Mucosa of rectum (tissue), 2 donors: Measurements from ENCODE around the gene CSF1.

ENCODE experiments used
- H3K27ac ChIP-seq, 2 donors: one replicate each; pipeline ENCODE4 v1.7.0; 2013; ENCODE audit warnings: inconsistent platforms in 2 of 2, low read depth in 2 of 2, low read length in 2 of 2
- H3K27me3 ChIP-seq, 2 donors: one replicate each; pipeline ENCODE4 v1.7.0; 2013; ENCODE audit warnings: low read length in 2 of 2; ENCODE audit not compliant: control insufficient read depth in 2 of 2, insufficient read depth in 2 of 2
- H3K36me3 ChIP-seq, 2 donors: one replicate each; pipeline ENCODE4 v1.7.0; 2013; ENCODE audit warnings: low read length in 2 of 2; ENCODE audit not compliant: control insufficient read depth in 2 of 2, insufficient read depth in 2 of 2
- H3K4me1 ChIP-seq, 2 donors: one replicate each; pipeline ENCODE4 v1.7.0; 2013; ENCODE audit warnings: low read length in 2 of 2, mild to moderate bottlenecking in 1 of 2; ENCODE audit not compliant: control insufficient read depth in 2 of 2, insufficient read depth in 2 of 2
- H3K4me3 ChIP-seq, 2 donors: one replicate each; pipeline ENCODE4 v1.7.0; 2013; ENCODE audit warnings: low read length in 2 of 2
- H3K9ac ChIP-seq, 2 donors: one replicate each; pipeline ENCODE4 v1.7.0; 2013; ENCODE audit warnings: low read length in 2 of 2, low read depth in 1 of 2, mild to moderate bottlenecking in 1 of 2
- H3K9me3 ChIP-seq, 2 donors: one replicate each; pipeline ENCODE4 v1.7.0; 2013; ENCODE audit warnings: low read length in 2 of 2; ENCODE audit not compliant: control insufficient read depth in 2 of 2
- donor health status: healthy.
- donor health status: Normal muscosa, but diverticular disease.

CSF1 gene

DNA sequence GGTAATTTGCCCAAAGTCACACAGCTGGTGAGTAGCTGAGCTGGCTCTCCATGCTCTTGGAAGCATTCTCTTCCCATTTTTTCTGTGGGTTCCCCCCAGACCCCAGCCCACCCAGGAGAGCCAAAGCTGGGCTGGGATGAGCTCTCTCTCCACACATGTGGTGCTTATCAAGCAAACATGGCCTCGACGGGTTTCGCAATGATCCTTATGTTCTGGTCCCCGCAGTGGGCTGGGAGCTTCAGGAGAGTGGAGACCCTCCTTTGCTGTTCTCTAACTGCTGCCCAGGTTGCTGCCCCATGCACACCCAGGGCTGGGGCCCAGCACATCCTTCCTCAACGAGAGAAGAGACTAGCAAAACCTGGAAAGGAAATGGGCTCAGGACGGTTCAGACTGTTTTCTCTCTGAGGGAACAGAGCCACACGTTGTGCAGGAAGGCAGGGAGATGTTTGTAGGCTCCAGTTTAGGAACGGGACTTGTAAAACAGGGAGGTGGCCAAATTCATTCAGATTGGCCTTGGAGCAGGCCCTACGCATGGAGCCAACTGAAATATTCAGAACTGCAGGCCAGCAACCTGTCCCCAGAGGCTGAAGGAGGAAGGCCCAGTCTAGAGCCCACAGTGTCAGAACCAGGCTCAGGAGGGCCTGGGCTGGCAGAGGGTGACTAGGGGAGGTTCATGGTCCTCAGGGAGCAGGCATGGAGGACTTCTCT lies 27.2 kb upstream of the CSF1 start:
- Histone ChIP-seq H3K27me3 (no peaks in the 10 kb centered on the region), H3K4me3 (no peak overlapping the region), H3K9ac (no peak overlapping the region), H3K9me3 (no peaks in the 10 kb centered on the region), H3K4me1 (no peaks in the 10 kb centered on the region), H3K27ac (no peak overlapping the region), H3K36me3 (no peaks in the 10 kb centered on the region)

DNA sequence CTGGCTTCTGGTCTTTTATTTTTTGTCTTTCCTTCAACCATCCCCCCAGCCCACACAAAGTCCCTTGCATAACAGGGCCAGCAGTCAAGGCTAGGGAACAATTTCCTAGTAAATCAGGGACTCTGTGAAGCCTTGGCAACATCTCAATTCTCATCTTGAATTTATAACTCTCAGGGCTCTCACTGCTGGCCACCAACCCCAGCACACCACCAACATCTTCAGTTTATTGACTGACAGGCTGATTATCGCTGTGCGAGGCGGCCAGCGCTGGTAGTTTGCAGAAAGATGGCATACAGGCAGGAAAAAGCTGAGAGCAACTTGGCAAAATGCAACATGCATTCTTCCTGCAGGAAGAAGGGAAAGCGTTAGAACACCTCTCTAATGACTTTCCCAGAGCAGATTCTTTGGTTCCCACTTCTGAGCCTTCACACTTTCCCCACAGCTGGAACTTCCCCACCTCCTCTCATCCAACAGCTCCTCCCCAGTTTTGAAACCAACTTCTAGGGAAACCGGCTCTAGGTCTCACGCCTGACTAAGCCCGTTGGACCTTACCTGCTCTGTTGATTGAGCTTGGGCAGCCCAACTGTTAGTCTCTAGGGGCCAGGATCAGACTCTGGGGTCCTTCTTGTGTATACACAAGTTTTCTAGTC lies 26.3 kb upstream of the CSF1 start:
- H3K4me1 ChIP-seq: no peaks in the 10 kb centered on the region
- H3K9ac ChIP-seq: no peak overlapping the region
- no peaks in the 10 kb centered on the region for H3K9me3 ChIP-seq
- H3K4me3 ChIP-seq: no peak overlapping the region
- no peaks in the 10 kb centered on the region for H3K36me3 ChIP-seq
- no peaks in the 10 kb centered on the region for H3K27me3 ChIP-seq
- H3K27ac ChIP-seq: no peak overlapping the region

DNA sequence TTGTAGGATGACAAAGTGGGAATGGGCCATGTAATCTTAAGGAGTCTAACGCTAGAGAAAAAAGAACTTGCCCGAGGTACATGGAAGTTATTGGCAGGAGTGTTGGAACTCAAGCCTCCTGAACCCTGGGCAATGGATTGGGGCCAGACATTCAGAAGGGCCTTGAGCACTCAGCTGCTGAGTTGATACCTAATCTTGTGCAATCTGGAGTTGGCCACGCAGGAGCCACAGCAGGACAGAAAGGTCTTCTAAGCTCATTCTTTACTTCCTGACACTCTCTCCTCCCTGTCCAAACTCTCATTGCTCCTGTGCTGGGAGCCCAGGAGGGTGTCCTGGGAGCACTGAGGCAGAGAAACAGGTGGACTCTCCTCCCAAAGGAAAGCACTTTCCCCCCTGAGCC lies 25.1 kb upstream of the CSF1 start:
- Histone ChIP-seq H3K4me3 (no peak overlapping the region), H3K27me3 (no peaks in the 10 kb centered on the region), H3K9me3 (no peaks in the 10 kb centered on the region), H3K27ac (no peak overlapping the region), H3K36me3 (no peaks in the 10 kb centered on the region), H3K4me1 (no peaks in the 10 kb centered on the region), H3K9ac (no peak overlapping the region)

DNA sequence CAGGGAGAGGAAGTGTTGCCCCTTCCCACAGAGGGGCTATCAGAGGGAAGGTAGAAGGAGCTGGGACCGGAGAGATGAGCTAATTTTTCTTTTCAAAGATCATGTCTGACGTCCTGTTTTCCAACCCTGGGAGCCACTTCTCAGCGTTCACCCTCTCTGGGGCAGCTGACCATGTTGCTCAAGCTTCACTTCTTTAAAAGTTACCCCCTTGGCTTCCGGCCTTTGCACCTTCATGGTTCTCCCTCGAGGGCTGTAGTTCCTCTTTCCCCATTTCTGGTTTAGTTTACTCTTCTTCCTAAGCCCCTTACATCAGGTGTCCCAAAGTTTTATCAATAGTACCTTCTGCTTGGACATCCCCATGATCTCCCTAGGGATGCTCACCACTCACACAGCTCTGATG lies 23.8 kb upstream of the CSF1 start:
- H3K27me3 ChIP-seq: no peaks in the 10 kb centered on the region
- no peaks in the 10 kb centered on the region for H3K9me3 ChIP-seq
- H3K4me1 ChIP-seq: peaks cover 0 to under 1% of the 10 kb centered on the region in 2 donors
- no peak overlapping the region for H3K27ac ChIP-seq
- H3K36me3 ChIP-seq: no peaks in the 10 kb centered on the region
- no peak overlapping the region for H3K4me3 ChIP-seq
- H3K9ac ChIP-seq: no peak overlapping the region

DNA sequence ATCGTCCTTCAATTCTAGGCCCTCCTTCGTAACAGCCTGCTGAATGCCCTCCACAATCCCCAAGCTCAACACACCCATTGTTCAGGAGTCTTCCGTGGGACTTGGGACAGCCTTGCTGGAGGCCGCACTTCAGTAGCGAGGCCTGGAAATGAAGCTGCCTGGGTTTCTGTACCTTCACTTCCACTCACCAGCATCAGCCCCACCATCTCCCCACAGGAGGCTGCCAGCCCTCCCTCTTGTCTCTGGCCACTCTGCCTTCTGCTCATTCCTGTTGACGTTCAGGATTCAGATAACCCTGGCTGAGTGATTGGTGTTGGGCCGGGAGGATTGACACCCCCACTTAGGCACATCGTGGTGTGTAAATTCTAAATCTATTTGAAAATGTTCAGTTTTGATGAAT lies 23.4 kb upstream of the CSF1 start:
- Histone ChIP-seq H3K36me3 (no peaks in the 10 kb centered on the region), H3K4me3 (no peak overlapping the region), H3K27me3 (no peaks in the 10 kb centered on the region), H3K9ac (no peak overlapping the region), H3K9me3 (no peaks in the 10 kb centered on the region), H3K27ac (no peak overlapping the region), H3K4me1 (peaks cover 0 to 4% of the 10 kb centered on the region in 2 donors)

DNA sequence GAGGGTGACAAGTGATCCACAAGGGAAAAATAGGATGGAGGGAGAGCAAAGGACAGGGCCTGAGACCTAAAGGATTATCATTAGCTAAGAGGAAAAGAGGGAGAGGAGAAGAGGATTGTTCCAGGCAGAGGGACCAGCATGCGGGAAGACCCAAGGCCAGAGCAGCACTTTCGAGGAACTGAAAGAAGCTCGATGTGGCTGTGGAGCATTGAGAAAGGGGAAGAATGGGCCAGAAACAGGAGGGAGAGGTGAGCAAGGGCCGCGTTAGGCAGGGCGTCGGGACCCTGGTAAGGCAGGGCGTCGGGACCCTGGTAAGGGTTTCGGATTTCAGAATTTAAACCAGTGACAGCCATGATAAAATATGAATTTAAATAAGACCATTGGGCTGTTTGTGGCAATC lies 22.8 kb upstream of the CSF1 start:
- peaks cover 5 to 10% of the 10 kb centered on the region in 2 donors for H3K4me1 ChIP-seq
- H3K36me3 ChIP-seq: no peaks in the 10 kb centered on the region
- H3K27ac ChIP-seq: no peak overlapping the region

DNA sequence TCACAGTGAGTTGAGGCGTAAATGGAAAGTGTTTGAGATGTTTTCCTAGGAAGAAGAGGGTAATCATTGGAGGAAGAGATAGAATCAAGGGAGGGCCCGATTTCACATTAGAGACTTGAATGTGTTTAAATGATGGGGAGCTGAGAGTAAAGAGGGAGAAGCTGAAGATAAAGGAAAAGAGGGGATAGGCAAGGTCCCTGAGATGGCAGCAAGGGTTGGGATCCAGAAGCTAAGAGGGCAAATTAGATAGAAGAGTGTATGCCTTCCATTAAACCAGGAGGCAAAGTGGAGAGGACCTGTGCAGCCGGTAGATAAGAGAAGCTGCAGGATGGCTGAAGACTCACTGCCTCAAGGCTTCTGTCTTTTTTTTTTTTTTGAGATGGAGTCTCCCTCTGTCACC lies 21.6 kb upstream of the CSF1 start:
- peaks cover 6 to 12% of the 10 kb centered on the region in 2 donors for H3K4me1 ChIP-seq

More for the DNA sequence above, 22.8 kb upstream of the CSF1 start:
- H3K9me3 ChIP-seq: no peaks in the 10 kb centered on the region
- H3K9ac ChIP-seq: no peak overlapping the region
- no peaks in the 10 kb centered on the region for H3K27me3 ChIP-seq
- no peak overlapping the region for H3K4me3 ChIP-seq

DNA sequence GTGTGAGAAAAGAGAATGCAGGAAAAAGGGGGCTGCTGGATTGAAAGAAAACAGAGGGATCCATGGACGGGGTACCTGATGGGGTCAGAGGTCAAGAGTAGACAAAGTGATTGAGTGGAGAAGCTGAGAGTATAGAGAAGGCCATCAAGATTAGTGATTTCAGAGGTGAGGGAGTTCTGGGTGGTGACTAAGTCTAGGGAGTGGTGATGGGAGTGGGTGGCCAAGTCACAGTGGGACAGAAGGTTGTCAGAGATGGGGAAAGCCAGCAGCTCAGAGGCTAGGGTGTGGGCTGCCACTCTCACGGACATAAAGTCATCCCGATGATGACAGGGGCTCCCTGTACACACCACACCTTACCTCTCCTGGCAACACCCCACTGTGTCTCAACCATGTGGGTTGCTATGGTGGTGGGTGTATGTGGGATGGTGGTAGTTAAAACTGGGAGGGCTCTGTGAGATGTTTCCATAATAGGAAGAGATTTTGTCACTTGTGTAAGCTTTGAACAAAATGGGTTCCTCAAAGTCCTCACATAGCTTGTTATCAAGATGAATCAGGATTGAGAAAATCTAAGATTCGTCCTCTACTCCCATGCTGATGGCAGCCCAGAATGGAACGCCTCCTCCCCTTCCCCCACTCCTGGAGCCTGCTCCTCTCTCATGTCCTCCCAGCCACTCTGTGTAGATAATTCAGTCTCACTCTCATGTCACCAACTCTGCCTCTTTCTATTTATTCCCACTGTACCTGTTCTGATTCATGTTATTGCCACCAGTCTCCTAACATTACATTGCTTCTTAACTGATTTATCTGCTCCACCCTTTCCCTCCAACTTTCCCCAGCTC lies 20.3 kb upstream of the CSF1 start:
- peaks cover 7 to 12% of the 10 kb centered on the region in 2 donors for H3K4me1 ChIP-seq
- no peak overlapping the region for H3K9ac ChIP-seq
- no peaks in the 10 kb centered on the region for H3K27me3 ChIP-seq
- no peak overlapping the region for H3K4me3 ChIP-seq
- H3K9me3 ChIP-seq: no peaks in the 10 kb centered on the region
- no peak overlapping the region for H3K27ac ChIP-seq
- no peaks in the 10 kb centered on the region for H3K36me3 ChIP-seq

More for the DNA sequence above, 21.6 kb upstream of the CSF1 start:
- H3K27ac ChIP-seq: no peak overlapping the region
- no peak overlapping the region for H3K4me3 ChIP-seq
- no peaks in the 10 kb centered on the region for H3K27me3 ChIP-seq
- H3K36me3 ChIP-seq: no peaks in the 10 kb centered on the region
- H3K9ac ChIP-seq: no peak overlapping the region
- H3K9me3 ChIP-seq: no peaks in the 10 kb centered on the region

DNA sequence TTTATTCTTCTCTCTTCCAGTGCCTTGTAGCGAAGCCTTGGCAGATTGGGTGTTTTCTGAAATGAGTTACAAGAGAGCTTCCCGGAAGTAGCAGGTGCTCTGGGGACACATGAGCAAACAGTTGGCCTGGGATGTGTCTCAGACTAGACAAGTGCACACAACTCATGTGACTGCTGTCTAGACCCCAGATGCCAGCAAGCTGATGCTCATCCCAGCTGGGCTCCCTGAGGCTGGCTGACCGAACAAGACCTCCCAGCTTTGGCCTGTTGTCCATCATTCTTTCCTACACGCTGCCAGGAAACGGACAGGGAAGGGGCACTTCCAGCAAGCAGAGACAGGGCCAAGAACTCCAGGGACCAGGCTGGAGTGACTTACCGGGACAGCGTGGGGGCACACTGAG lies 18.7 kb upstream of the CSF1 start:
- Histone ChIP-seq H3K36me3 (no peaks in the 10 kb centered on the region), H3K4me3 (no peak overlapping the region), H3K9ac (no peak overlapping the region), H3K27me3 (no peaks in the 10 kb centered on the region), H3K4me1 (peaks cover 9 to 12% of the 10 kb centered on the region in 2 donors), H3K27ac (no peak overlapping the region), H3K9me3 (no peaks in the 10 kb centered on the region)
